ENCODE data around the gene CRAMP1.

CRAMP1 gene

DNA sequence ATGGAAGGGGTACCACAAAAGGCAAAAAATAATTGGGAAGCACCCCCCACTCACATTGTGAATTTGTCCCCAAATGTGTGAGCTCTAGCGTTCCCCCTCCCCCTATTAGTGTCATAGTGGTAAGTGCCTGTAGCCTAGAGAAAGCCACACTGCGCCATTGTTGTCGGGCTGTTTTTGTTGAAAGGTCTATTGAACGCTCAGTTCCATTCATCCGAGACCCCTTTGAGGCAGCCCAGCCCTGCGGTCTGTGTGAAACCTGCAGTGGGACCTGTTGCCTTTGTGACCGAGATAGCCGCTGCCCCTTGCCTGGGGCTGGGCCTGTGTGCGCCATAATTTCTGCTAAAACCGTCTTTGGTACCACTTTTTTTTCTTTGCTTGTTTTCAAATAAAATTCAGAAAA is 68.9 kb downstream of the CRAMP1 start:
- DNase-seq (ENCODE audit: extremely low read depth, low read depth), result no peak
- no peak overlapping the region for H3K4me3 ChIP-seq (replicated peaks; ENCODE audit: low read depth, low read length)
- TF ChIP-seq, protein P1, sequence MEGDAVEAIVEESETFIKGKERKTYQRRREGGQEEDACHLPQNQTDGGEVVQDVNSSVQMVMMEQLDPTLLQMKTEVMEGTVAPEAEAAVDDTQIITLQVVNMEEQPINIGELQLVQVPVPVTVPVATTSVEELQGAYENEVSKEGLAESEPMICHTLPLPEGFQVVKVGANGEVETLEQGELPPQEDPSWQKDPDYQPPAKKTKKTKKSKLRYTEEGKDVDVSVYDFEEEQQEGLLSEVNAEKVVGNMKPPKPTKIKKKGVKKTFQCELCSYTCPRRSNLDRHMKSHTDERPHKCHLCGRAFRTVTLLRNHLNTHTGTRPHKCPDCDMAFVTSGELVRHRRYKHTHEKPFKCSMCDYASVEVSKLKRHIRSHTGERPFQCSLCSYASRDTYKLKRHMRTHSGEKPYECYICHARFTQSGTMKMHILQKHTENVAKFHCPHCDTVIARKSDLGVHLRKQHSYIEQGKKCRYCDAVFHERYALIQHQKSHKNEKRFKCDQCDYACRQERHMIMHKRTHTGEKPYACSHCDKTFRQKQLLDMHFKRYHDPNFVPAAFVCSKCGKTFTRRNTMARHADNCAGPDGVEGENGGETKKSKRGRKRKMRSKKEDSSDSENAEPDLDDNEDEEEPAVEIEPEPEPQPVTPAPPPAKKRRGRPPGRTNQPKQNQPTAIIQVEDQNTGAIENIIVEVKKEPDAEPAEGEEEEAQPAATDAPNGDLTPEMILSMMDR (IDR thresholded peaks at IDR 0.05; ENCODE audit: low read depth, low read length, missing control alignments), result no peak

DNA sequence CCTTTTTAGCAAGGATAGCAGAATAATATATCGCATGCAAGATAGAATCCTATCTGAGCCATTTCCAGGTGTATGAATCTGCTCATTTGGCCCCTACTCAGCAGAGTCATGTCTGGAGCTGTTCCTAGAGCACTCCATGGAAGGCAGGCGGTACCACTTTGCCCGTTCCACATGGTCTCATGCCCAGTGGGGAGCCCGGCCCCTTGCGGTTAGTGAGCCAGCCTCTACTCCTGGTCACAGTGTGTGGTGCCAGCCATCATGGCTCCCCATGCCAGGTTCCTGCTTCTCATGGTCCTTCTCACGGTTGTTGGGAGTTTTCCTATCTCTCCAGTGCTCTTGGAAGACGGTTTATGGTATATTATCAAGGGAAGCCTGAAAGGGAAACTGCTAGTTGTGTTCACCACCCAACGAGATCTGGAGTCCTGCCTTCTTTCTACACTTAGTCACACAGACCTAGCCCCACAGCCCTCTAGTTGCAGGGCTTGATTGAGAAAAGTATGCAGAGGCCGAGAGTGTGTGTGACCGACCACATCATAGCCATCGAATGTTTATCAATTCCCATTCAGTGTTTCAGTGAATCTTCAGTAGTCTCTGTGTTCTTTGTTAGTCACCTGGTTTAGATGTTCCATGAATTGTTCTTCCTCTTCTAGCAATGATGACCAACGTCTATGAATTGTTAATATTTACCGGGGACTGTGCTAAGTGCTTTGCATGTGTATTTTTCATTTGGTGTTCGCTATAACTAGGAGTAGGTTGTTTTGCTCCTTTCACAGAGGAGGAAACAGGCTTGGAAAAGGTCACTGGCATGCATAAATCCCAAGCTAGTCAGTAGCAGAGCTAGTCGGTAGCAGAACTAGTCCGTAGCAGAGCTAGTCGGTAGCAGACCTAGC is 75.5 kb downstream of the CRAMP1 start:
- TF ChIP-seq, protein P1 (IDR thresholded peaks at IDR 0.05; ENCODE audit: low read depth, low read length, missing control alignments), result no peak
- DNase-seq (ENCODE audit: extremely low read depth, low read depth), result no peak
- no peak overlapping the region for H3K4me3 ChIP-seq (replicated peaks; ENCODE audit: low read depth, low read length)

DNA sequence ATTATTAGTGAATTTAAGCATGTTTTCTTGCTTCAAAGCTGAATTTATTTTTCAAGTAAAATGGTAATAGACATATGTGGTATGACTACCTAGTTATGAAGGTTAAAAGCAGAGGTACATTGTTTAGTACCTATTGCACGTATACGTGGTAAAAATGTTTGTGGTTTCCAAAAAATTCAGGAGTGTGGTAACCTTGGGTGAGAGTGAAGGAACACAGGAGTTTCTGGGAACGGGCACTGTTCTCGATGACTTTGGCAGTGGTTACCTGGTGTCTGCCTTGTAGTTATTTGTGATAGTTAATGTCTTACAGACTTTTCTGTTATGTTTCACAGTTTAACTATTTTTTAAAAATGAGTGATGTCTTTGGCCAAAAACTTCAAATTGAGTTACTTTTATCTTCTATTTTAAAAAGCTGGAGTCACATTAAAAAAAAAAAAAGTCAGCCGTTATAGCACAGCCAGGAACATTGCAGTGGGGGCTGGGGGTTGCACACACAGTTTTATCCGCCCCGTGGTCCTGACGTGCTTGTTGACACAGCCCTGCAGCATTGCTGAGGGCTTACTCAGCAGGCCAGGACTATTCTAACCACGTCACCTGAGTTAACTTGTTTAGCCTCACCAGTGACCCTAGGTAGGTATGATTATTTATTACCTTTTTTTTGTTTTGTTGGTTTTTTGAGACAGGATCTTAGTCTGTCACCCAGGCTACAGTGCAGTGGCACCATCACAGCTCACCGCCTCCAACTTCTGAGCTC is 76.8 kb downstream of the CRAMP1 start:
- no peak for DNase-seq (ENCODE audit: extremely low read depth, low read depth)
- TF ChIP-seq, protein P1 (IDR thresholded peaks at IDR 0.05; ENCODE audit: low read depth, low read length, missing control alignments), result no peak
- H3K4me3 ChIP-seq (replicated peaks; ENCODE audit: low read depth, low read length), result no peak overlapping the region

DNA sequence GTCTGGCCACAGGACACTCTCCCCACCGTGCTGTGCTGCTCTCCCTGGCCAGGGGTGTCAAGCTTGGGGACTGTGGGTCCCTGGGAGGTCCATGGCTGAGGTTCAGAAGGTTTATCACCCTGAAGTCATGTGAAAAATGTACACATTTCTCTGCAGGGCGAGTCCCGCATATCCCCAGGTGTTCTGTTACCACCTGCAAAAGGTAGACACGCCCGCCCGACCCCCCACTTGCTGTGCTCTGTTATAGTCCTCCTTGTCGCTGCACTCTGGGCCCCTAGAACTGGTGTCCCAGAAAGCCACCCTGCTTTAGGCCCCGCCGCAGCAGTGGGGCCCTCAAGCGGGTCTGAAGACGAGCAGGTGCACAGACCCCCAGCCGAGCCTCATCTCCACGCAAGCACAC is 77.7 kb downstream of the CRAMP1 start:
- no peak overlapping the region for H3K4me3 ChIP-seq (replicated peaks; ENCODE audit: low read depth, low read length)
- TF ChIP-seq, protein P1 (IDR thresholded peaks at IDR 0.05; ENCODE audit: low read depth, low read length, missing control alignments), result no peak
- DNase-seq (ENCODE audit: extremely low read depth, low read depth), result no peak

DNA sequence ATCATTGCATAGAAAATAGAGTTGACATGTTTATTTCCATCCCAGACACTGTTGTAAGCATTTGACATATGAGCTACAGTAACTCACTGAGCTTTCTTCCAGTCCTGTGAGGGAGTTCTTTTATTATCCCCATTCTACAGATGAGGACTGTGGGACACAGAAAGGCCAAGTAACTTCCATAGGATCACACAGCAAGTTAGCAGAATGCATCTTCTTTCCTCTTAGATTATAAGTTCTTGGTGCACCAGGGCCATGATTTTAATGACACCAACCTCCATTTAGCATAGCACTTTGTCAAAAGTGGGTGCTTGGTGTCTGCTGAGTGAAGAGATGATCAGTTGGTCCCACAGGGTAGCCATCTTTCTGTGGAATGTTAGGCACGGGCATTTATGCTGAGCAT is 78.7 kb downstream of the CRAMP1 start:
- TF ChIP-seq, protein P1 (IDR thresholded peaks at IDR 0.05; ENCODE audit: low read depth, low read length, missing control alignments), result no peak
- no peak overlapping the region for H3K4me3 ChIP-seq (replicated peaks; ENCODE audit: low read depth, low read length)
- DNase-seq (ENCODE audit: extremely low read depth, low read depth), result no peak

DNA sequence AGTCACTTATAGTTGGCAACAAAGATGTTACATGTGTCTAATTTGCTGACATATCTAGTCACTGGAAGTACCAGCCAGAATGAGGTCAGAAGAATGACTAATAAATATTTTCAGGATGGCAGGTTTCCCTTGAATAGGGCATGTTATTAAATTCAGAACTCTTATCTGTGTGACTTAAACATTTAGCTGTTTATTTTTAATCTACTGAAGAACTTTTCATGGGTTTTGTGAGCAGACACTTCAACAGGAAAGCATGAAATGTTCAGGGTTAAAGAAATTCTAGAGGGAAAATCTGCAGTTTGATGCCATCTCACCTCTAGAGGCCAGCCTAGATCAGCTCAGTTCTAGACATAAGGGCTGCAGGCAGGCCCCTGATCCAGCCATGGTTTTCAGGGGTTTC is 79.1 kb downstream of the CRAMP1 start:
- TF ChIP-seq, protein P1 (IDR thresholded peaks at IDR 0.05; ENCODE audit: low read depth, low read length, missing control alignments), result no peak
- H3K4me3 ChIP-seq (replicated peaks; ENCODE audit: low read depth, low read length), result no peak overlapping the region
- DNase-seq (ENCODE audit: extremely low read depth, low read depth), result no peak

Measured in HFF-Myc (cell line).